Skeletal muscle cell (primary cell): ENCODE data around the gene LDB2.

Source experiments
- DNase-seq: peaks from one replicate; pipeline ENCODE4 v3.0.0-alpha.2; 2010; ENCODE audit warnings: low read depth
- H3K4me3 ChIP-seq: 2 replicates; pipeline ENCODE4 v1.5.1; 2011; ENCODE audit warnings: low read depth, mild to moderate bottlenecking, control low read depth, low read length, moderate library complexity

LDB2 gene

GRCh38 chr4:16814361-16814760 lies 84.1 kb downstream of the LDB2 start:
- no peak overlapping the region for H3K4me3 ChIP-seq
- DNase-seq: no peak

DNA sequence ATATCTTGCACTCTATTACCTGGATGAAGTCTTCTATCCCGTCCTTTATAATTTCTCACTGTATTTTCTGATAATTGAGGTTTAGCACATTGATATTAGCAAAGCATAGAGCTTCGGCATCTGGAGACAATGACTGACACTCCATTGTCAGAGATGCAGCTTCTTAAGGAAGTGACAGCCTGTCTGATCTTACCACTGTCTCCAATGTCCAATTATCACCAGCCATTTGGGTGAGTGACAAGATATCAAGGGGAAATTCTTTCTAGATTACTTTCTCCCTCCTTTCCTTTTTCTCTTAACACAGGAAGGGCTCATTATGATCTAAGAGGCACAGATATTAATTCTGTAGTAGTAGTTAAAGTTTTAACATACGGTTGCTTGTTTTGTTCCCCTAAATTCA lies 86.4 kb downstream of the LDB2 start:
- no peak overlapping the region for H3K4me3 ChIP-seq
- DNase-seq: no peak

DNA sequence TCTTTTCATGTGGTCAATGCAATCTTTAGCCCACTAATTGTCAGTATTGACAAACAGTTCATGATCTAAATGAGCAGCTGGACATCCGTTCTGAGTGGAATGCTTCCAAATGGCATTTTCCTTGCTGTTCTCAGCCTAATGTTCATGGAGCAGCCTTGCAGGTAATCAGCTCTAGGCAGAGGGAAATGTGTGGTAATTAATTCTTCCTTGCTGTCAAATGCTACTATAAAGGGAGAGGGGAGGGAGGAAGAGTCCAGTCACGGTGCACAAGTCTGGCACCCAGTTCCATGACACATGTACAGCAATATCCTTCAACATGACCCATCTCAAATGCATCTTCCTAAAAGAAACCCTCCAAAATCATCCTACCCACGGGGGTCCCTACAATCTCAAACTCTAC lies 88.5 kb downstream of the LDB2 start:
- DNase-seq: no peak
- no peak overlapping the region for H3K4me3 ChIP-seq

DNA sequence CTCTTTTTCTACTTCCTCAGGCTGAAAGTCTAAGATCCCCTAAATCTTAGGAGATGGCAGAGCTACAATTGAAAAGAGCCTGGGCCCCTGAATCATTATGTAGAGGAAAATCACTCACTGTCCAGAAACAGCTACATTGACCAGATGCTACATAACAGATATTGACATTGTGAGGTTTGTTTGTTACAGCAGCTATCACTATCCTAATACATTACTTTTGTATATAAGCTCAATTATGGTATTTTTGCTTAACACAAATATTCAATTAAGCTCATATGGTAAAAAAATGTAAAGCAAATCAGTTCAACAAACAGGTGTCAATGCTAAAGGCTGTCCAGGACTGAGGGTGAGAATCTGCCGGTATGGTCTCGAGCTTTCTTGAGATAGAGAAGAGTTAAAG lies 89.4 kb downstream of the LDB2 start:
- no peak overlapping the region for H3K4me3 ChIP-seq
- DNase-seq: no peak

GRCh38 chr4:16807355-16807754 lies 91.1 kb downstream of the LDB2 start:
- no peak for DNase-seq
- no peak overlapping the region for H3K4me3 ChIP-seq

DNA sequence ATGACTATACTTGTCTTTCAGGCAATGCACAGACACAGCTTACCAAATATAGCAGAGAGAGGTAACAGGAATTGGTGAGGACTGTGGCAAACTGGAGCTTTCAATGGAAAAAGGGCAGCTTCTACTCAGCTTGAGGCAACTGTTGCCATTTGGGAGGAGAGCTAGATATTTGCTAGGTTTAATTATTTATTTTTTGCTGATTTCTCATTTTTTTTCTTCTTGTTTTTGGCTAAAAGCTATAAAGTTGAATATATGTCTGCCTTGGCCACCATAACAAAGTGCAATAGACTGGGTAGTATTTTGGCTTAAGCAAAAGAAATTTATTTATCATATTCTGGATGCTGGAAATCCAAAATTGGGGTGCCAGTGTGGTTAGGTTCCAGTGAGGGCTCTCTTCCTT lies 93.9 kb downstream of the LDB2 start:
- no peak overlapping the region for H3K4me3 ChIP-seq
- DNase-seq: no peak

GRCh38 chr4:16802044-16802443 lies 96.4 kb downstream of the LDB2 start:
- no peak overlapping the region for H3K4me3 ChIP-seq
- DNase-seq: no peak

GRCh38 chr4:16801356-16801755 lies 97.1 kb downstream of the LDB2 start:
- no peak for DNase-seq

GRCh38 chr4:16794816-16795445 lies 103.5 kb downstream of the LDB2 start:
- H3K4me3 ChIP-seq: no peak overlapping the region
- DNase-seq: no peak

More at GRCh38 chr4:16801356-16801755, 97.1 kb downstream of the LDB2 start:
- H3K4me3 ChIP-seq: no peak overlapping the region

- DNase-seq: no peak
Measured at GRCh38 chr4:16791460-16791859, 107.0 kb downstream of the LDB2 start.

GRCh38 chr4:16790508-16790907 lies 107.9 kb downstream of the LDB2 start:
- no peak for DNase-seq
- H3K4me3 ChIP-seq: no peak overlapping the region

More at GRCh38 chr4:16791460-16791859, 107.0 kb downstream of the LDB2 start:
- H3K4me3 ChIP-seq: no peak overlapping the region

GRCh38 chr4:16788868-16789267 lies 109.6 kb downstream of the LDB2 start:
- DNase-seq: no peak
- H3K4me3 ChIP-seq: no peak overlapping the region

DNA sequence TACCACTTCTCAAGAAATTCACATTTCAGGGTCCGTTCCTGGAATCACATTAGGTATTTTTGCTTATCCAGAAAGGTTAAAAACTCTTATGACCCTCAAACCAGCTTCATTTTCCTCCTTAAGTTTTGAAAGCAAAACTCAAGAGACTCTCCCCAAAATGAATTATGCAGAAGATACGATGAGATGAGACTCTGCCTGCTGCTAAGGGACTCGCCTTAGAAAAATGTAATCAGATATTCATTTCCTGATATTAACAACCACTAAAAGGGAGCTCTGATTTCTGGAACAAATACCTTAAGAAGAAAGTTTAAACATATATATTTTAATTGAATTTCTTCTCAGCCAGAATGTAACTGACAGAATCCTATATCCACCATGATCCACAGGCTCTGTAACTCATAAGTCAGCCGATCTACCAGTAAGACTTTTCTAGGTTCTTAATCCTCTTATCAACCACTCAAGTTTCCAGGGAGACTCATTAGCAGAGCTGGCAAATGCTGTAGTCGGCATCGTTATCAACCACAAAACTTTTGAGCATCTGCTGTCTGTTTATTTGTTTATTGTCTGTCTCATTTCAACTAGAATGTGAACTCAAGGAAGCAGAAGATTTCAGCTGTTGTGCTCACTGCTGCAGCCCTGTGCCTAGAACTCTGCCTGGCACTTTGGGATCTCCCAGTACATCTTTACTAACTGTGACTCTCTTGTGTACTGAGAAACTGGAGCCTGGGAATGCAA lies 112.5 kb downstream of the LDB2 start:
- DNase-seq: no peak

GRCh38 chr4:16783119-16783518 lies 115.3 kb downstream of the LDB2 start:
- no peak for DNase-seq
- H3K4me3 ChIP-seq: no peak overlapping the region

More for the DNA sequence above, 112.5 kb downstream of the LDB2 start:
- H3K4me3 ChIP-seq: no peak overlapping the region

GRCh38 chr4:16779028-16779675 lies 119.3 kb downstream of the LDB2 start:
- no peak overlapping the region for H3K4me3 ChIP-seq

DNA sequence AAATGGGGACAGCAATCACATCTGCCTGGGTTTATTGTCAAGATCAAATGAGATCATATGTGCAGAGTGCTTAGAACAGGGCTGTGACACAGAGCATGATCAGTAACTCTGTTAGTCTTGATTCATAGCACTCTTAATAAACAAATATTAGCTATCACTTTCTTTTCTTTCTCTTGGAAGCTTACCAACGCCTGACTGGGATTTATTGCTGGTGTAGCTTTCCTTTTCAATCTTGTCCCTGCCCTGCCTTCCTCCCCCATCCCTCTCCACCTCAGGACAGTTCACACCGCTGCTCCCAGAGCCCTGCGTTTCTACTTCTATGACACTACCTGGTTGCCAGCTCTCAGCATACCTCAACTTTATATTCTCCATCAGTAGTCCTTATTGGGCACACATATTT lies 120.7 kb downstream of the LDB2 start:
- no peak for DNase-seq
- H3K4me3 ChIP-seq: no peak overlapping the region

More at GRCh38 chr4:16779028-16779675, 119.3 kb downstream of the LDB2 start:
- DNase-seq: peak; percentile 57

DNA sequence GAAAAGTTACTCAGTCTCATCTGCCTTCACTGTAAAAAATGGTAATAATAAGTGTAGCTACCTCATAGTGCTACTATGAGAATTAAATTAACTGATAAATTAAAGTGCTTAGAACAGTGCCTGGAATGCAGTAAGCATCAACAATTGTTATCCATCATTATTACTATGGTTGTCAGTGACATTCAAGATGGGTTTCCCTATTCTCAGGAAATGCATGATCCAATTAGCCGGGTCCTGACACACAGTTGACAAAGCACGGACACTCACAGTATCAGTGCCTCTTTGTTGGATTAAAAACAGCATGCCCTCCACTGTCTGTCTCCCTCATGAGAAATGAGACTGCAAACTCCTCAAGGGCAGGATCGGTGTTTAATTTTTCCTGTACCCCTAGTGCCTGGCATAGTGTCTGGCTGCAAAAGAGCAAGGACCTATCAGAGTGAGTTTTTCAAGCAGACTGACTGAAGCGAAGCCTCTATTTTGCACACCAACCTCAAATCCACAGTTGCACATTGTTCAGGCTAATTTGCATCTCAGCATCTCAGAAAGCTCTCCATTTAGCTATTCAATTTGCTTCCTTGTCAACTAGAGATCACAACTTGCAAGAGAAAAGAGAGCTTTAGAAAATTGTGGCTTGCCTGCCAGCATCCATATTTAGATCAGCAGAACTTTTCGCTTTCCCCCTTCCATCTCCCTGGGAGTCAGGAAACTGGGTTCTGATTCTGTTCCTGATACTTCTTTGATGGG lies 122.9 kb downstream of the LDB2 start:
- no peak for DNase-seq
- no peak overlapping the region for H3K4me3 ChIP-seq

- H3K4me3 ChIP-seq: no peak overlapping the region
- DNase-seq: no peak
Measured at GRCh38 chr4:16772366-16772850, 126.0 kb downstream of the LDB2 start.

DNA sequence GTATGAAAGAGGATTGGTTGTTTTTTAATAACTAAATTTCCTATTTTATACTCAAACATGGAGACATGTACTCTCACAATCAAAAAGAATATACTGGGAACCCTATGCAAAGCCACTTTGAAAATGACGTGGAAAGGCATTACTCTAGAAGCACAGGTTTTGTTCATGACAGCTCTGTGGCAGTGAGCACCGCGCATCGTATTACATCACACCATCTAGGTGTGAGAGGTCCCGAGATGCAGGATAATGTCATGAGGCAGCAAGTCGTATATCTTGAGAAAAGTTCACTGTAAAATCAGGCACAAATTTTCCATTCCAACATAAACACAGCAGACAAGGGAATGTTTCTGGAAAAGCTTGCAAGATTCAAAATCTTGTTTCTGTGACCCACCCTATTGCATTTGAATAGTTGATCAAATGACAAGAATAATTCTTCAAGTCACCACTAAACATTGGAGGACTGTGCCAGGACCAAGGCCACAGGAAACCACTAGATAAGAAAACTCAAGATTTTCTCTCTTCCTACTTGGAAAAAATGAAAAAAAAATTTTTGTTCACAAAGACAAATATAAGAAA lies 127.6 kb downstream of the LDB2 start:
- H3K4me3 ChIP-seq: no peak overlapping the region
- no peak for DNase-seq
